ENCODE data around the gene CD52.

The CD52 gene

DNA sequence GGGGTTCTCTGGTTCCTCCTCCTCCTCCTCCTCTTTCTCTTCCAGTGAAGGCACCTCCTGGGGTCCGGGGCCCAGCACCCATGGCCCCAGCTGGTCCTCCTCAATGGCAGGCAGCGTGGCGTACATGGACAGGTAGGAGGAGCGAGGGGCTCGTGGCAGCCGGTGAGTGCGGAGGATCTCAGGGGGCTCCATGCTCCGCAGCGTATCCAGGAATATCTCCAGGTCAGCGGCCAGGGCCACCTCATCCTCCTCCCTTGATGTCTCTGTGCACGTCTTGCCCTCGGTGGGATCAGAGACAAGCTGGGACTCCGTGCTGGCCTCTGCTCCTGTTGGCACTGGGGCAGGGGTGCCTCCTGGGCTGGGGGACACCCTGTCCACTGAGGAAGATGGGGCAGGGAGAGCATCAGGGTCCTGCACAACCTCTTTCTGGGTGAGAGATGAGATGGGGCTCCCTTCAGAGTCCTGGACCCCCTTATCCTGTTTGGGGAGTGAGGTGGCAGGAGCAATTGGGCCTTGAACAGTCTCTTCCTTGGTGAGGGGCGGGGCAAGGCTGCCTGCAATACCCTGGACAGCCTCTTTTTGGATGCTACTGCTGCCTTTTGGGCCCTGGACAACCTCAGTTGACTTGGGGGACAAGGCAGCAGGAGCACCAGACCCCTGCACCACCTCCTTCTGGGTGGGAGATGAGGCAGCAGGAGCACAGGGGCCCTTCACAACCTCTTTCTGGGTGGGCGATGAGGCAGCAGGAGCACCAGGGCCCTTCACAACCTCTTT lies 26.6 kb downstream of the CD52 start:
- DNase-seq = no peak
- no peak for TF ChIP-seq POLR2A (IDR thresholded peaks at IDR 0.05; ENCODE audit: low read length)
- TF ChIP-seq GATA1 (IDR thresholded peaks at IDR 0.05; ENCODE audit: low read depth, low read length) = no peak

- DNase-seq = no peak
- no peak for TF ChIP-seq POLR2A (IDR thresholded peaks at IDR 0.05; ENCODE audit: low read length)
- no peak for TF ChIP-seq GATA1 (IDR thresholded peaks at IDR 0.05; ENCODE audit: low read depth, low read length)
These were observed 28.0 kb downstream of the CD52 start for GRCh38 chr1:26345718-26346117.

DNA sequence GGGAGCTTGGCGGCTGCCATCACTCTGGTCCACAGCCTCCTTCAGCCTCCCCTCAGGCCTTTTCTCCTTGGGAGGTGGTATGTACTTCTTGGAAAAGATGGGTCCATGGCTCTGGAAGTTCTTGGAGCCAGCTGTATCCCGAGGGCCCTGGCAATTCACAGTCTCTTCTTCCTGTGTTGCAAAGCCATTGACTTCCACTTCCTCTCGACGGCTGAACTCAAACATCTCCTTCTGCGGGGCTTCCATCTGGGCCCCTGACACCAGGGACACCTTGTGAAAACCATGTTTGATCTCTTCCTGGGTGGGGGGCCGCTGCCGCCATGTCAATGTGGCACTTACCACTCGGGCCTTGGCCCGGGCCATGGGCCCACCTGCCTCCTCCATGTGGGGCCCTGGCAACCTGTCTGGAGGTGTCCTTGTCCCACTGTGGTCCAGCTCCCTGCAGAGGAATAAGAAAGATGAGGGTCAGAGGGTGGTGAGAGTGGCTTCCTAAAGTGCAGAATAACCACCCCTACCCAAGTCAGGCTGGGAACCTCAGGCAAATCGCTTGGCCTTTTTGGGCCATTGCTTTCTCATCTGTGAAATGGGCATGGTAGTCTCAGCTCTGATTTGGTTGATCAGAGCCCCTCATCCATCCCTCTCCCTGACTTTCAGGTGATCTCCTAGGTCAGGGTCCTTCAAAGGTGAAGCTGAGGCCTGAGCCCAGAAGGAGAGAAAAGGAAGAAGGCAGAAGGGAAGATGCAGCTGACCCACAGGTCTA lies 28.7 kb downstream of the CD52 start:
- TF ChIP-seq POLR2A (IDR thresholded peaks at IDR 0.05; ENCODE audit: low read length) = no peak
- no peak for TF ChIP-seq GATA1 (IDR thresholded peaks at IDR 0.05; ENCODE audit: low read depth, low read length)
- no peak for DNase-seq

- TF ChIP-seq GATA1 (IDR thresholded peaks at IDR 0.05; ENCODE audit: low read depth, low read length) (no peak), POLR2A (IDR thresholded peaks at IDR 0.05; ENCODE audit: low read length) (no peak)
- no peak for DNase-seq
These were observed 31.6 kb downstream of the CD52 start for GRCh38 chr1:26349188-26349876.

- TF ChIP-seq GATA1 (IDR thresholded peaks at IDR 0.05; ENCODE audit: low read depth, low read length) (no peak), POLR2A (IDR thresholded peaks at IDR 0.05; ENCODE audit: low read length) (no peak)
These were observed 32.1 kb downstream of the CD52 start for GRCh38 chr1:26349877-26350244.

DNA sequence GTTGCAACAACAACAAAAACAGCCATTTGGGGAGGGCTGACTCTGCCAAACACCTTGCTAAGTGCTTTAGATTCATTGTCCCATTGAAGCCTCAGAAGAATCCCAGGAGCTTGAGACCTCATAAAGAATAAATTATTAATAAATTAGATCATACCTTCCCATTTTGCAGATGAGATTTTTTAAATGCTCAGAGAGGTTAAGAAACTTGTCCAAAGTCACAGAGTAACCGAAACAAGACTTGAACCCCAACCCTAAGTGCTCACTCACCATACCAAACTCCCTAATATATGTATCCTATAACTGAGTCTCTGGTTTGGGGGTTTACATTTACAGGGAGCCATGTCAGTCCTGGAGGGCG lies 32.6 kb downstream of the CD52 start:
- no peak for DNase-seq
- TF ChIP-seq GATA1 (IDR thresholded peaks at IDR 0.05; ENCODE audit: low read depth, low read length) (no peak), POLR2A (IDR thresholded peaks at IDR 0.05; ENCODE audit: low read length) (no peak)

More at GRCh38 chr1:26349877-26350244, 32.1 kb downstream of the CD52 start:
- DNase-seq = no peak

DNA sequence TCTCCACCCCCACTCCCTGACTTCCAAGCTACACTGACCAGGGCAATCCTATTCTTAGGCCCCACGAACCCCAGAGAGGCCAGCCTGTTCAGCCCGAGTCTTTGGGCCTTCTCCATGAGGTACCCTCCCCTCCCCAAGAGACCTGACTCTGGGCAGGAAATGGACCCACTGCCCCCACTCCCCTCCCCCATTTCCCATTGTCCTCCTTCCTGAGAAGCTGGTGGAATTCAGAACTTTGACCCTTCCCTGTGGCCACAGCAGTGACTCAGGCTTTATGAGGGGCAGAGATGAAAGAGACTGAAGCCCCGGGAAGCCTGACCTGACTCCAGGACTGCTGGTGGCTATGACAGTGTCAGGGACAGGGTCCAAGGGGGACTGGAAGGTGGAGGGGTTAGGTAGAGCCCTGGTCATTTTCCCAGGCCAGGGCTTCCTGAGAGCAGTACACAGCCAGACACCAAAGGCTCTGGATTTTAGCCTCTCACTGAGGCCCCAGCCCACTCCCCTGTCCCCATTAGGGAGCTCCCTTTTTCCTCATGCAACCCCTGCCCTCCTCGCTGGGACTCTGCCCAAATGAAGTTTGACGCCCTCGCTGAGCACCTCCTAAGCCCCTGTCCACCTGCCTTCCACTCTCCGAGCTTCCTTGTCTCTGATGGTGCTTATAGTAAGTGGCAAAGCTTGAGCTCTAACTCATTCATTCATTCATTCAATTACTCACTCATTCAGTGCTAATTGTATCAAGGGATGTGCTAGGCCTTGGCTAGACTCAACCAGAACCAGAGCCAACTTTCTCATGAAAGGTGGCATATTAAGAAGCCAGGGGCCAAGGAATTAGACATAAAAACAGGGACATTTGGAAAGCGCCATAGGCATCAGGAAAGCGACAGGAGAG lies 33.2 kb downstream of the CD52 start:
- no peak for DNase-seq
- TF ChIP-seq POLR2A (IDR thresholded peaks at IDR 0.05; ENCODE audit: low read length) (no peak), GATA1 (IDR thresholded peaks at IDR 0.05; ENCODE audit: low read depth, low read length) (no peak)

DNA sequence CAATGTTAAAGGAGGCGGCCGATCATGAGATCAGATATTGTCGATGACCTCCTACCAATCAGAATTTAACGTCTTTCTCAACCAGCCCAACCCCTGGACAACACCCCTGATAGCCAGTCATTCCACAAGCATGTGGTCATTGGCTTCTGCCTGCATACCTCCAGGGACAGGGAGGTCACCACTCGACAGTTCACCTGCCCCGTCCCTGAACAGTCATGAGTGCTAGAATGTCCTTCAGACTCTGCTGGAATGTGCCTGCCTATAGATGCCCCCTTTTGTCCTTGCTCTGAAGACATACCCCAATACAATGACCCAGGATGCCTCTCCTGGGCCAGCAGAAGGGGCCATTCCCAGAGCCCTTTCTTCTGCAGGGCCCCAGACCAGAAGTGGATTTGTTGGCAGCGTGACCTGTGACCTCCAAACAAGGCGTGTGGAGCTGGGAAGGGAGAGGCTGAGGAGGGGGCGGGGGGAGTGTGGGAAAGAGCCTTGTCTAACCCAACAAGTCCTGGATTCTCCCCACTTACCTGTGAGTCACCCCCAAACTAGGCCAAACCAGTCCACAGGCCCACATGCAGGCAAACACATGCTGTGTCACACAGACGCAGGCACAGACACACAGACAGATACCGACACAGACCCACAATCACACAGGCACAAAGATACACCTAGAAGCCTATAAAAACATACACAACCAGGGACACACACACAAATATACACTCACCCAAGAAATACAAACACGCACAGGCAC lies 34.0 kb downstream of the CD52 start:
- TF ChIP-seq GATA1 (IDR thresholded peaks at IDR 0.05; ENCODE audit: low read depth, low read length) (no peak), POLR2A (IDR thresholded peaks at IDR 0.05; ENCODE audit: low read length) (no peak)
- no peak for DNase-seq

DNA sequence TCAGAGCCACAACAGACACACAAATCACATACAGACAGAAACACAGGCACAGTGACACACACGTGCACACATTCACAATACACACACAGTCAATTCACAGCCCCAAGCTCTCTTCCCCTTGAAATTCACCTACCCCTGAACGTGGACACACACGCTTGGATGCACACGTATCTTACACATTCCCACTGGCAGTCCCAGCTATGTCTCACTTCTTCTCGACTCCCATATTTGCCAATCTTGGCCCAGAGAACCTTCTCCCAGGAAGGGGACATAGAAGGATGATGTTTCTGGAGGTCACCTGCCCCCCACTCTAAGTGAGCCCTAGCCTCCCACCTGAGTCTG lies 34.6 kb downstream of the CD52 start:
- TF ChIP-seq GATA1 (IDR thresholded peaks at IDR 0.05; ENCODE audit: low read depth, low read length) (no peak), POLR2A (IDR thresholded peaks at IDR 0.05; ENCODE audit: low read length) (no peak)
- no peak for DNase-seq

- no peak for DNase-seq
- TF ChIP-seq GATA1 (IDR thresholded peaks at IDR 0.05; ENCODE audit: low read depth, low read length) (no peak), POLR2A (IDR thresholded peaks at IDR 0.05; ENCODE audit: low read length) (no peak)
These were observed 35.6 kb downstream of the CD52 start for GRCh38 chr1:26353210-26353859.

- no peak for DNase-seq
- TF ChIP-seq POLR2A (IDR thresholded peaks at IDR 0.05; ENCODE audit: low read length) = no peak
- TF ChIP-seq GATA1 (IDR thresholded peaks at IDR 0.05; ENCODE audit: low read depth, low read length) = no peak
These were observed 36.4 kb downstream of the CD52 start, which contains the start of gene CRYBG2 for GRCh38 chr1:26353976-26354820. TSS of gene CRYBG2 (minus strand) at chr1:26354130. CDS start at chr1:26346657, 7,473 bp downstream.

GRCh38 chr1:26354972-26355371 lies 37.2 kb downstream of the CD52 start:
- TF ChIP-seq POLR2A (IDR thresholded peaks at IDR 0.05; ENCODE audit: low read length) = no peak
- no peak for TF ChIP-seq GATA1 (IDR thresholded peaks at IDR 0.05; ENCODE audit: low read depth, low read length)
- DNase-seq = no peak

Data from erythroblast (primary cell).